ENCODE data around the gene GID8.

- TF ChIP-seq CTCF (IDR thresholded peaks at IDR 0.05) (no peak), POLR2A (IDR thresholded peaks at IDR 0.05) (no peak)
Measured at GRCh38 chr20:62901891-62902290, 36.1 kb upstream of the GID8 start.
